ENCODE data around the gene CD86.

- TF ChIP-seq CTCF (IDR thresholded peaks at IDR 0.05; ENCODE audit: insufficient read depth, low read length) (no peak), POLR2AphosphoS5 (IDR thresholded peaks at IDR 0.05; ENCODE audit: low read depth) (no peak), REST (IDR thresholded peaks at IDR 0.05; ENCODE audit: insufficient replicate concordance, low read depth) (no peak)
Observed at GRCh38 chr3:122107171-122107570, 52.0 kb downstream of the CD86 start.
